GM12865 (cell line): ENCODE data around the gene CREBRF.

Experiments
- DNase-seq: peaks from one replicate; pipeline ENCODE4 v3.0.0; 2010; ENCODE audit warnings: low read depth
- H3K4me3 ChIP-seq: 2 replicates; pipeline ENCODE4 v1.5.1; 2011; ENCODE audit warnings: mild to moderate bottlenecking, low read depth, low read length, control low read depth
- TF ChIP-seq, protein P1 (sequence below): IDR thresholded peaks from 2 replicates; pipeline ENCODE4 v1.5.1; 2011; ENCODE audit warnings: low read length, control low read depth, low read depth, inconsistent platforms; ENCODE audit not compliant: insufficient read depth; ENCODE audit errors: missing control alignments

CREBRF gene

DNA sequence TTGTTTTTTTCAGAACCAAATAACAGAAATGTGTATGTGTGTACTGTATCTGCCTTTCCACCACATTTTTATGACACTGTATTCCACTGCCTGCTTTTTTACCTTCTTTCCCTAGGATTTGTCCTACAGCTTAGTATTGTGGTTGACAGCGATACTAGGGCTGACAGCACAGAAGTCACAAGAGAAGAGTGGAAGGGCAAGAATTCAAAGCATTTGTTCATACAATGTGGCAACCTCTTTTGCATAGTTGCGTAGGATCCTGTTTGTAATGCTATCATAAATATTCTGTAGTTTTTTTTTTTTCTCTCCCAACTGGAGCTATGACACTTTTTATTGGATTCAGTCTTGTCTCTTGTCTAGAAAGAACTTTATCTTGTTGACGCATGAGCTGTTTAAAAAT is 82.6 kb downstream of the CREBRF start:
- TF ChIP-seq, protein P1, sequence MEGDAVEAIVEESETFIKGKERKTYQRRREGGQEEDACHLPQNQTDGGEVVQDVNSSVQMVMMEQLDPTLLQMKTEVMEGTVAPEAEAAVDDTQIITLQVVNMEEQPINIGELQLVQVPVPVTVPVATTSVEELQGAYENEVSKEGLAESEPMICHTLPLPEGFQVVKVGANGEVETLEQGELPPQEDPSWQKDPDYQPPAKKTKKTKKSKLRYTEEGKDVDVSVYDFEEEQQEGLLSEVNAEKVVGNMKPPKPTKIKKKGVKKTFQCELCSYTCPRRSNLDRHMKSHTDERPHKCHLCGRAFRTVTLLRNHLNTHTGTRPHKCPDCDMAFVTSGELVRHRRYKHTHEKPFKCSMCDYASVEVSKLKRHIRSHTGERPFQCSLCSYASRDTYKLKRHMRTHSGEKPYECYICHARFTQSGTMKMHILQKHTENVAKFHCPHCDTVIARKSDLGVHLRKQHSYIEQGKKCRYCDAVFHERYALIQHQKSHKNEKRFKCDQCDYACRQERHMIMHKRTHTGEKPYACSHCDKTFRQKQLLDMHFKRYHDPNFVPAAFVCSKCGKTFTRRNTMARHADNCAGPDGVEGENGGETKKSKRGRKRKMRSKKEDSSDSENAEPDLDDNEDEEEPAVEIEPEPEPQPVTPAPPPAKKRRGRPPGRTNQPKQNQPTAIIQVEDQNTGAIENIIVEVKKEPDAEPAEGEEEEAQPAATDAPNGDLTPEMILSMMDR = no peak
- H3K4me3 ChIP-seq = no peak overlapping the region

DNA sequence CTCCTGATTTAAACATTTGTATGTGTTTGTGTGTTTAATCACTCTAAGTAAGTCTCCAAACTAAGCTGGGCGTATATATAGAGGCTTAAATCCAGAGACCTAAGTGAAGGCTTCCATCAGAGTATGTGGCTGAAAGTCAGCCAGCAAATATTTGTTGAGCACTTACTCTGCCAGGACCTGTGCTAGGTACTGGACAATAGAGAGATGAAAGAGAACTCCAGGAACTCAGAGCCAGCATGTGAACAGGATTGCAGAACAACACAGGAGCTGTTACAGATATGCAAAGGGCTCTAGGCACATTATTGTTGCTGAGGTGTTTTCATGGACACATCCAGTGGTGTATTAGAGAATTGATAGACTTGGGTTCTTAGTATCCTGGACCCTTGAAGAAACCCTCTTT is 83.5 kb downstream of the CREBRF start:
- no peak overlapping the region for H3K4me3 ChIP-seq
- TF ChIP-seq, protein P1 = no peak
- DNase-seq = no peak

More for the DNA sequence above, 82.6 kb downstream of the CREBRF start:
- DNase-seq = no peak

DNA sequence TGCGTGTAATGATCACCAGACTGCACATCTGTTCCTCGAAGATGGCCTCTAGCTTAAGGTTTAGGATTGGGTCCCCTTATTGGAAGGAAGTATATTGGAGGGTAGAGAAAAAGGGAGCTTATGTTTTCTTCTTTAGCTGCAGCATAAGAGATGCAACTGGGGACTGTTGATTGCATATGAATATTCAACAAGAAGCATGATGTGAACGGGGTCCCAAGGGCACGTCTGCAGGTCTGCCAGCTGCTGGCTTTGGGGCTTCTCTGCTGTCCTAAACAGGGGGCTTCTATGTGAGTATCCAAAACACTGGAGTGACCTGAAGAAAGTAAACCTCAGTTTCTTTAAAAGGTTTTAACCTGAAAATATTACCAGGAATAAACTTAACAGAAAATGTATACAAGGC is 84.6 kb downstream of the CREBRF start:
- no peak overlapping the region for H3K4me3 ChIP-seq
- DNase-seq = no peak
- TF ChIP-seq, protein P1 = no peak

DNA sequence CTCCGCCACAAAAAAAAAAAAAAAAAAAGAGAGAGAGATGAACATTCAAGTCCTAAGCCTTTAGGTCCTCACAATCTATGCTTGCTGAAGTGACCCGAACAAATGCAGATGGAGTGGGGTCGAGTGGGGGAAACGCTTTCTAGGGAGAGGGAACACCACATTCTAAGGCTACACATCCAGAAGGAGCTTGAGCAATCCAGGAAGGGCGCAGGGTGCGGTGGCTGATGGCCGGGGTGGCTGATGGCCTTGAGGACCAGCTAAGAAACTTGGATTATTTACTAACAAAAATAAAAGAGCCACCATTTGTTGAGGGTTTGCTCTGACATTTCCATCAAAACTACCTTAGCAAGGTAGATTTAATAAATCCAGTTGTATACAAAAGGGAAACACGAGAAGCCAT is 87.4 kb downstream of the CREBRF start:
- H3K4me3 ChIP-seq = no peak overlapping the region
- TF ChIP-seq, protein P1 = no peak
- no peak for DNase-seq

DNA sequence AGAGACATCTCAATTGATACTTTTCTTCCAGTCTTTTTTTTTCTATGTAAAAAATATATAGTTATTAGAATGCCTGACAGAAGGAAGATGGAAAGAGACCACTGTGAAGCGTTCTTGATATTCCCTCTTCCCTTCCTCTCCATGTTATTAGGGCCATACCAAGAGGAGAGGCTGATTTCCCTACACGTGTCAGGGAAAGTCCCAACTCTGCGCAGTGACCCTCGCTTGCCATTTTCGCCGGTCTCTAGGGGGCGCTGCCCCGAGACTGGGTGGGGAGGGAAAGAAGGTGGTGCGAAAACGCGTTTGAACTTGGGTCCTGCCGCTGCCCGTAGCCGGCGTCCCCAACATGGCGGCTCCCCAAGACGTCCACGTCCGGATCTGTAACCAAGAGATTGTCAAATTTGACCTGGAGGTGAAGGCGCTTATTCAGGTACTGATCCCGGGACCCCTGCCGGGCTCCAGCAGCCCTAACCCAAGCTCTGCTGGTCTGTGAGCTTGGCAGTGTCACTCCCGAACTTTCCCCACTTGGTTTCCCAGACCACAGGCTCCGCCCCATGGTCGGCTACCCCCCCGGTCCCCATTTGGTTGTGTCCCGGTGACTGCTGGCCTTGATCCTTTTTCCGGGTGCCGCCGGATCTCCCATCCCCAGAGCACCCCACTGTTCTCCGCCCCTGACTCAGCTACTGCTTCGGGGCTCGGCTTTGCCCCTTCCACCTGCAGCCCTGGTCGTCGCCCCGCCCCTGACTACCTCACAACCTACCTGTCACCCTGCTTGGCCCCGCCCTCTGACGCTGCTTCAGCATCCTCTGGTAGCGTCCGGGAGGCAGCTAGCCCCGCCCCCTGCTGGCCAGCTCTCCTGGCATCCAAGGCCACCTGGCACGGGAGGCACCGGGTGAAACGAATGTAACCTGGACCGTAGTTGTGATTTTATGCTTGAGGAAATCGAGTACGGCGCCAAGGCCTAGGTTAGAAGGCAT is 88.3 kb downstream of the CREBRF start, which contains the start of gene BNIP1:
BNIP1 (plus strand) TSS at position 332 of the 977 bp plus-strand sequence; CDS start at position 347, 15 bp downstream.
- TF ChIP-seq, protein P1 = peak; percentile 99
- DNase-seq = peak; percentile 97
- H3K4me3 ChIP-seq = peak within 1 kb of the TSS; percentile 78

DNA sequence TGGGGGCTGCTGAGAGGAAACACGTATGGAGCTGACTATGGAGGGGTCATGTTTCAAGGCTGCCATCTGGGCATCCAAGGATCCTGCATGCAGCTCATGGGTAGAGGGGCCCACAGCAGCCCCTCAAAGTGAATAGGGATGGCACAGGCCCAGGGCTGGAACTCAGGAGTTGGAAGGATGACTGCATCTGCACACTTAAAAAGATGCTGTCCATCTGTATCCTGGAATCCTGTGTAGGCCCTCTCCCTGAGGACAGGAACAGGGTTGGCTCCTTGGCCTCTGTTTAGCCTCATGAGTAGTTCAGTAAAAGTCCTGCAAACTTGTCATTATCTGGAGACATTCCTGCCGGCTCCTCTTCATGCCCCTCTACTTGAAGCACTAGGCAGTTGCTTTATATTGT is 92.2 kb downstream of the CREBRF start:
- H3K4me3 ChIP-seq = no peak overlapping the region
- no peak for DNase-seq
- TF ChIP-seq, protein P1 = no peak
